Type B pancreatic cell (in vitro differentiated cells): ENCODE measurements around the gene CLEC2L. TPM values are rescaled to one million over a fixed set of nuclear protein-coding genes. Genes with fewer than 3 reads are reported as not detected.

Experiments
- DNase-seq: peaks from one replicate; pipeline ENCODE4 v3.0.0; 2021; ENCODE audit warnings: mixed read lengths; ENCODE audit not compliant: unreplicated experiment; ENCODE audit errors: extremely low spot score
- H3K27ac Mint-ChIP-seq: 2 replicates; pipeline ENCODE4 v1.8.0; 2021; ENCODE audit warnings: mild to moderate bottlenecking, mixed read lengths
- H3K27me3 Mint-ChIP-seq: 2 replicates; pipeline ENCODE4 v1.8.0; 2021; ENCODE audit warnings: mixed read lengths
- H3K36me3 Mint-ChIP-seq: 2 replicates; pipeline ENCODE4 v1.8.0; 2021; ENCODE audit warnings: mixed read lengths
- H3K4me1 Mint-ChIP-seq: one replicate; pipeline ENCODE4 v1.8.0; 2021; ENCODE audit warnings: mixed read lengths; ENCODE audit not compliant: unreplicated experiment
- H3K4me3 Mint-ChIP-seq: 2 replicates; pipeline ENCODE4 v1.8.0; 2021; ENCODE audit warnings: mild to moderate bottlenecking, mixed read lengths
- H3K9me3 Mint-ChIP-seq: 2 replicates; pipeline ENCODE4 v1.8.0; 2021; ENCODE audit warnings: mixed read lengths
- CTCF ChIP-seq: fragments of 200-600 bp; sonication (generic); conservative IDR thresholded peaks from 2 replicates; pipeline ENCODE4 v1.5.0; 2021; ENCODE audit warnings: antibody characterized with exemption, mild to moderate bottlenecking
- total RNA-seq: library from RNA; stranded (reverse); gene quantifications from 2 replicates; pipeline ENCODE4 v1.2.1, GENCODE V29; 2021; ENCODE audit warnings: low replicate concordance

CLEC2L gene
- total RNA-seq, 1 donor from 2014 or later: 0.34 TPM

GRCh38 chr7:139560199-139560598 lies 36.7 kb downstream of the CLEC2L start:
- no peaks in the 10 kb centered on the region for H3K4me1 Mint-ChIP-seq
- no peak for TF ChIP-seq CTCF
- H3K4me3 Mint-ChIP-seq: no peak overlapping the region
- no peak overlapping the region for H3K27ac Mint-ChIP-seq
- DNase-seq: no peak
- H3K27me3 Mint-ChIP-seq: peaks cover under 1% of the 10 kb centered on the region
- peaks cover 6% of the 10 kb centered on the region for H3K9me3 Mint-ChIP-seq
- peaks cover 19% of the 10 kb centered on the region for H3K36me3 Mint-ChIP-seq

- Mint-ChIP-seq H3K27me3 (no peaks in the 10 kb centered on the region), H3K36me3 (peaks cover 19% of the 10 kb centered on the region), H3K4me1 (no peaks in the 10 kb centered on the region), H3K27ac (no peak overlapping the region), H3K4me3 (no peak overlapping the region), H3K9me3 (peaks cover 4% of the 10 kb centered on the region)
- DNase-seq: peak; percentile 62
- TF ChIP-seq CTCF: no peak
These were observed 37.2 kb downstream of the CLEC2L start for GRCh38 chr7:139560678-139561077.

- DNase-seq: peak; percentile 20
- Mint-ChIP-seq H3K9me3 (peaks cover 4% of the 10 kb centered on the region), H3K27ac (peak overlapping the region; percentile 22), H3K27me3 (no peaks in the 10 kb centered on the region), H3K4me3 (no peak overlapping the region), H3K4me1 (no peaks in the 10 kb centered on the region), H3K36me3 (peaks cover 27% of the 10 kb centered on the region)
- no peak for TF ChIP-seq CTCF
These were observed 39.0 kb downstream of the CLEC2L start for GRCh38 chr7:139562491-139562890.

- peaks cover 31% of the 10 kb centered on the region for H3K36me3 Mint-ChIP-seq
- peak overlapping the region; percentile 22 for H3K27ac Mint-ChIP-seq
These were observed 39.6 kb downstream of the CLEC2L start for GRCh38 chr7:139562961-139563565.

GRCh38 chr7:139563856-139564255 lies 40.4 kb downstream of the CLEC2L start:
- peaks cover 4% of the 10 kb centered on the region for H3K9me3 Mint-ChIP-seq
- no peak overlapping the region for H3K4me3 Mint-ChIP-seq
- no peak for DNase-seq
- TF ChIP-seq CTCF: no peak
- H3K36me3 Mint-ChIP-seq: peaks cover 37% of the 10 kb centered on the region
- H3K27me3 Mint-ChIP-seq: no peaks in the 10 kb centered on the region
- no peak overlapping the region for H3K27ac Mint-ChIP-seq
- no peaks in the 10 kb centered on the region for H3K4me1 Mint-ChIP-seq

More at GRCh38 chr7:139562961-139563565, 39.6 kb downstream of the CLEC2L start:
- H3K27me3 Mint-ChIP-seq: no peaks in the 10 kb centered on the region
- H3K4me3 Mint-ChIP-seq: no peak overlapping the region
- no peak for DNase-seq
- no peaks in the 10 kb centered on the region for H3K4me1 Mint-ChIP-seq
- H3K9me3 Mint-ChIP-seq: peaks cover 4% of the 10 kb centered on the region
- no peak for TF ChIP-seq CTCF
